Keratinocyte (primary cell): ENCODE data around the gene PTPN20. TPM values are rescaled to one million over a fixed set of nuclear protein-coding genes. Genes with fewer than 3 reads are reported as not detected.

ENCODE experiments used
- DNase-seq: peaks from one replicate; pipeline ENCODE4 v3.0.0-alpha.2; 2011; ENCODE audit warnings: low read depth, missing footprints, low spot score
- FAIRE-seq: peaks from 2 replicates; lab custom pipeline; 2011; peaks lifted over from hg19 to GRCh38; lab: Jason Lieb, UNC
- H2AFZ ChIP-seq: 2 replicates; pipeline ENCODE4 v1.6.0; 2012; ENCODE audit warnings: low read length, control low read depth, inconsistent platforms; ENCODE audit not compliant: control insufficient read depth
- H3K27ac ChIP-seq: 2 replicates; pipeline ENCODE4 v1.5.1; 2011; ENCODE audit warnings: low read length; ENCODE audit not compliant: control insufficient read depth, insufficient read depth
- H3K27me3 ChIP-seq: 3 replicates; pipeline ENCODE4 v1.6.0; 2011; ENCODE audit warnings: low read length; ENCODE audit not compliant: control insufficient read depth, insufficient read depth; ENCODE audit errors: extremely low read depth
- H3K36me3 ChIP-seq, 2 experiments: 2 replicates in 1 of 2; 3 replicates in 1 of 2; pipeline ENCODE4 v1.5.1; 2011; ENCODE audit warnings: low read length in 2 of 2, mild to moderate bottlenecking in 1 of 2; ENCODE audit not compliant: control insufficient read depth in 2 of 2, insufficient read depth in 2 of 2; ENCODE audit errors: extremely low read depth in 1 of 2
- H3K4me1 ChIP-seq: 3 replicates; pipeline ENCODE4 v1.5.1; 2011; ENCODE audit warnings: low read length; ENCODE audit not compliant: control insufficient read depth, insufficient read depth; ENCODE audit errors: extremely low read depth
- H3K4me2 ChIP-seq: 3 replicates; pipeline ENCODE4 v1.6.0; 2011; ENCODE audit warnings: low read depth, low read length; ENCODE audit not compliant: control insufficient read depth, insufficient read depth; ENCODE audit errors: extremely low read depth
- H3K4me3 ChIP-seq, 3 experiments: fragments of 200-600 bp in 1 of 3; sonication (generic) in 1 of 3; 2 replicates in 2 of 3; 3 replicates in 1 of 3; pipeline ENCODE4 v1.5.1; 2011 to 2016; ENCODE audit warnings: low read length in 3 of 3, mild to moderate bottlenecking in 3 of 3, control low read depth in 2 of 3, inconsistent platforms in 1 of 3, low read depth in 1 of 3, mixed read lengths in 1 of 3, mixed run types in 1 of 3, moderate library complexity in 1 of 3; ENCODE audit not compliant: control insufficient read depth in 2 of 3, insufficient read depth in 2 of 3; ENCODE audit errors: extremely low read depth in 1 of 3
- H3K79me2 ChIP-seq: 2 replicates; pipeline ENCODE4 v1.6.0; 2012; ENCODE audit warnings: low read length; ENCODE audit not compliant: control insufficient read depth, insufficient read depth
- H3K9ac ChIP-seq: 3 replicates; pipeline ENCODE4 v1.6.0; 2011; ENCODE audit warnings: low read length; ENCODE audit not compliant: control insufficient read depth, insufficient read depth; ENCODE audit errors: extremely low read depth
- H3K9me1 ChIP-seq: 3 replicates; pipeline ENCODE4 v1.6.0; 2011; ENCODE audit warnings: low read length; ENCODE audit not compliant: control insufficient read depth, insufficient read depth; ENCODE audit errors: extremely low read depth
- H3K9me3 ChIP-seq: 2 replicates; pipeline ENCODE4 v1.5.1; 2012; ENCODE audit warnings: low read depth, low read length; ENCODE audit not compliant: control insufficient read depth
- H4K20me1 ChIP-seq: 3 replicates; pipeline ENCODE4 v1.6.0; 2011; ENCODE audit warnings: low read length; ENCODE audit not compliant: control insufficient read depth, insufficient read depth; ENCODE audit errors: extremely low read depth
- CTCF ChIP-seq, 3 experiments: IDR thresholded peaks in 1 of 3; conservative IDR thresholded peaks in 1 of 3; optimal IDR thresholded peaks in 1 of 3; 2 replicates in 2 of 3; 3 replicates in 1 of 3; pipeline versions ENCODE3 to v1.5.1; 2011; ENCODE audit warnings: low read length in 3 of 3, mild to moderate bottlenecking in 3 of 3, moderate library complexity in 2 of 3, control low read depth in 1 of 3, inconsistent platforms in 1 of 3; ENCODE audit not compliant: insufficient read depth in 2 of 3; ENCODE audit errors: extremely low read depth in 1 of 3
- EZH2 ChIP-seq: IDR thresholded peaks from one replicate; pipeline ENCODE4 v1.6.1; 2012; ENCODE audit warnings: inconsistent platforms, mild to moderate bottlenecking, low read length, moderate library complexity
- dilution Hi-C: fragments of 300-500 bp; cut with MboI; formaldehyde crosslinking; loops from one replicate; pipeline ENCODE4 v1.7.0; 2020; ENCODE audit warnings: low sequenced_read_pairs; ENCODE audit not compliant: extremely low pct_ligation_motif_present
- polyA plus RNA-seq, 5 experiments: library from polyadenylated mRNA; depleted of rRNA in 3 of 5; stranded (reverse) in 3 of 5; stranded (forward) in 1 of 5; unstranded in 1 of 5; fragments of >200 nt; gene quantifications; 1 replicate in 1 of 5; 2 replicates in 3 of 5; 3 replicates in 1 of 5; pipeline versions ENCODE4 v1.2.1 to v1.2.3, GENCODE V29; 2011 to 2012; ENCODE audit warnings: missing spikeins in 2 of 5, low read depth in 1 of 5, low replicate concordance in 1 of 5

Gene PTPN20
- polyA plus RNA-seq, 1 donor (not counting 4 experiments of a cell fraction or from before 2014, with no cell fraction given), result 7.3 TPM

GRCh38 chr10:47036771-47037170 lies 125.5 kb downstream of the PTPN20 start:
- Histone ChIP-seq H3K9me1 (no peaks in the 10 kb centered on the region), H3K27me3 (peaks cover 14% of the 10 kb centered on the region), H3K9me3 (no peaks in the 10 kb centered on the region), H3K4me3 (no peak overlapping the region), H2AFZ (no peak overlapping the region), H3K4me2 (no peak overlapping the region), H3K36me3 (no peaks in the 10 kb centered on the region), H4K20me1 (no peaks in the 10 kb centered on the region), H3K27ac (no peak overlapping the region), H3K9ac (no peak overlapping the region), H3K79me2 (no peaks in the 10 kb centered on the region), H3K4me1 (no peaks in the 10 kb centered on the region)
- DNase-seq, result no peak
- no peak for FAIRE-seq
- TF ChIP-seq EZH2 (no peak), CTCF (optimal IDR thresholded peaks at IDR 0.05 in 1 of 3, IDR thresholded peaks at IDR 0.05 in 1 of 3, conservative IDR thresholded peaks at IDR 0.05 in 1 of 3; ENCODE audit: extremely low read depth in 1 of 3, insufficient read depth in 2 of 3, low read length in 3 of 3) (no peak)
- dilution Hi-C loops, result no loop called here

GRCh38 chr10:47037654-47038425 lies 126.6 kb downstream of the PTPN20 start:
- no peaks in the 10 kb centered on the region for H3K9me1 ChIP-seq
- H3K79me2 ChIP-seq, result no peaks in the 10 kb centered on the region
- no peak overlapping the region for H3K4me2 ChIP-seq
- no peaks in the 10 kb centered on the region for H3K36me3 ChIP-seq
- no peak overlapping the region for H2AFZ ChIP-seq
- H3K4me3 ChIP-seq, result no peak overlapping the region
- H3K4me1 ChIP-seq, result no peaks in the 10 kb centered on the region
- no peaks in the 10 kb centered on the region for H3K9me3 ChIP-seq
- DNase-seq (no peak), FAIRE-seq (no peak)
- no peaks in the 10 kb centered on the region for H4K20me1 ChIP-seq
- dilution Hi-C loops, result no loop called here
- H3K27ac ChIP-seq, result no peak overlapping the region
- no peak overlapping the region for H3K9ac ChIP-seq
- TF ChIP-seq EZH2 (no peak), CTCF (optimal IDR thresholded peaks at IDR 0.05 in 1 of 3, IDR thresholded peaks at IDR 0.05 in 1 of 3, conservative IDR thresholded peaks at IDR 0.05 in 1 of 3; ENCODE audit: extremely low read depth in 1 of 3, insufficient read depth in 2 of 3, low read length in 3 of 3) (no peak)
- peaks cover 16% of the 10 kb centered on the region for H3K27me3 ChIP-seq
